ENCODE measurements around the gene BRD9.

- TF ChIP-seq, protein P1, sequence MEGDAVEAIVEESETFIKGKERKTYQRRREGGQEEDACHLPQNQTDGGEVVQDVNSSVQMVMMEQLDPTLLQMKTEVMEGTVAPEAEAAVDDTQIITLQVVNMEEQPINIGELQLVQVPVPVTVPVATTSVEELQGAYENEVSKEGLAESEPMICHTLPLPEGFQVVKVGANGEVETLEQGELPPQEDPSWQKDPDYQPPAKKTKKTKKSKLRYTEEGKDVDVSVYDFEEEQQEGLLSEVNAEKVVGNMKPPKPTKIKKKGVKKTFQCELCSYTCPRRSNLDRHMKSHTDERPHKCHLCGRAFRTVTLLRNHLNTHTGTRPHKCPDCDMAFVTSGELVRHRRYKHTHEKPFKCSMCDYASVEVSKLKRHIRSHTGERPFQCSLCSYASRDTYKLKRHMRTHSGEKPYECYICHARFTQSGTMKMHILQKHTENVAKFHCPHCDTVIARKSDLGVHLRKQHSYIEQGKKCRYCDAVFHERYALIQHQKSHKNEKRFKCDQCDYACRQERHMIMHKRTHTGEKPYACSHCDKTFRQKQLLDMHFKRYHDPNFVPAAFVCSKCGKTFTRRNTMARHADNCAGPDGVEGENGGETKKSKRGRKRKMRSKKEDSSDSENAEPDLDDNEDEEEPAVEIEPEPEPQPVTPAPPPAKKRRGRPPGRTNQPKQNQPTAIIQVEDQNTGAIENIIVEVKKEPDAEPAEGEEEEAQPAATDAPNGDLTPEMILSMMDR (IDR thresholded peaks at IDR 0.05 in 4 of 5, conservative IDR thresholded peaks at IDR 0.05 in 1 of 5): no peak
- no peak for TF ChIP-seq POLR2A (IDR thresholded peaks at IDR 0.05)
Observed at GRCh38 chr5:848671-849111, 43.9 kb downstream of the BRD9 start.
